Adrenal gland (tissue), 12 donors: ENCODE measurements around the gene PSD2. TPM values are rescaled to one million over a fixed set of nuclear protein-coding genes. Genes with fewer than 3 reads are reported as not detected.

Experiments used
- DNase-seq, 7 donors: peaks; one replicate each; pipeline ENCODE4 v3.0.0-alpha.2; 2019 to 2020
- H3K27ac ChIP-seq, 5 donors: fragments of 200-600 bp; sonication (generic) in 4 of 5; 1 replicate in 3 of 5; 2 replicates in 2 of 5; pipeline versions ENCODE4 v1.5.1 to v1.8.0; 2016 to 2020; ENCODE audit warnings: mild to moderate bottlenecking in 1 of 5
- H3K27me3 ChIP-seq: fragments of 200-600 bp; 2 replicates; pipeline ENCODE4 v1.8.0; 2021
- H3K36me3 ChIP-seq, 2 donors: fragments of 200-600 bp; replicated peaks in 1 of 2; 1 replicate in 1 of 2; 2 replicates in 1 of 2; pipeline versions ENCODE4 v1.5.1 to v1.8.0; 2018 to 2022
- H3K4me1 ChIP-seq, 2 donors: fragments of 200-600 bp; replicated peaks in 1 of 2; 1 replicate in 1 of 2; 2 replicates in 1 of 2; pipeline versions ENCODE4 v1.5.1 to v1.8.0; 2018 to 2021
- H3K4me3 ChIP-seq, 4 donors: fragments of 200-600 bp; sonication (generic) in 3 of 4; one replicate each; pipeline ENCODE4 v1.5.1; 2016 to 2018
- H3K9me3 ChIP-seq, 3 donors: fragments of 200-600 bp; sonication (generic) in 1 of 3; replicated peaks in 1 of 3; 1 replicate in 2 of 3; 2 replicates in 1 of 3; pipeline versions ENCODE4 v1.5.1 to v1.8.0; 2016 to 2021
- POLR2A ChIP-seq, 2 donors: fragments of 450-650 bp; IDR thresholded peaks; one replicate each; pipeline ENCODE4 v1.6.1; 2017; ENCODE audit warnings: antibody characterized with exemption in 2 of 2, mild to moderate bottlenecking in 2 of 2, moderate library complexity in 1 of 2
- WGBS, 4 donors: extraction: QIAGEN DNeasy Blood & Tissue Kit in 2 of 4; methylation state at CpG; one replicate each; pipeline versions ENCODE4 v1.1.5 to v1.1.7; 2013 to 2017; 5-methylcytosine and 5-hydroxymethylcytosine counted together
- intact Hi-C, 2 donors: fragments of 100-400 bp; cut with DNase I; formaldehyde crosslinking; loops; one replicate each; pipeline versions ENCODE4 v1.14.1 to v1.15.0; 2022 to 2023
- polyA plus RNA-seq, 3 donors: library from polyadenylated mRNA; stranded (reverse); fragments of 200-250 nt in 2 of 3; fragments of 350-450 nt in 1 of 3; fragmentation: Illumina TruSeq in 1 of 3; extraction: RNeasy Lipid Tissue Mini Kit (QIAGEN cat#74804) in 1 of 3; gene quantifications; one replicate each; pipeline ENCODE4 v1.2.3, GENCODE V29; 2013 to 2014
- total RNA-seq, 9 donors: library from RNA; depleted of rRNA in 4 of 9; stranded (reverse); fragments of >200 nt in 4 of 9; fragments of 120-200 nt in 1 of 9; fragmentation: NEBNext Ultra II Directional in 1 of 9; extraction: Animal tissue kit (Norgen Biotek cat#: 25700) in 1 of 9; gene quantifications; one replicate each; pipeline versions ENCODE4 v1.1.0 to v1.2.4, GENCODE V29; 2013 to 2023
- TF ChIP-seq, protein P1 (sequence below), 6 experiments: fragments of 450-650 bp in 4 of 6; fragments of 200-600 bp in 2 of 6; sonication (generic) in 1 of 6; IDR thresholded peaks; 1 replicate in 5 of 6; 2 replicates in 1 of 6; pipeline versions ENCODE4 v1.5.1 to v1.8.0; 2016 to 2021; ENCODE audit warnings: antibody characterized with exemption in 6 of 6, mild to moderate bottlenecking in 2 of 6, moderate library complexity in 1 of 6
- donor health status: healthy with polysubstance abuse.
- donor health status: Bipolar disorder and iron deficiency.
- donor health status: DM: yes; HTN: yes; CAD: no.
- donor health status: DM: no; HTN: no; CAD: no.
- donor health status: DM: no; HTN: no; CAD: no.
- donor health status: DM: yes; HTN: yes; CAD: no.

The PSD2 gene
- total and polyA plus RNA-seq, 12 donors: 0.11 to 0.46 (median 0.24) TPM; not detected in 5

DNA sequence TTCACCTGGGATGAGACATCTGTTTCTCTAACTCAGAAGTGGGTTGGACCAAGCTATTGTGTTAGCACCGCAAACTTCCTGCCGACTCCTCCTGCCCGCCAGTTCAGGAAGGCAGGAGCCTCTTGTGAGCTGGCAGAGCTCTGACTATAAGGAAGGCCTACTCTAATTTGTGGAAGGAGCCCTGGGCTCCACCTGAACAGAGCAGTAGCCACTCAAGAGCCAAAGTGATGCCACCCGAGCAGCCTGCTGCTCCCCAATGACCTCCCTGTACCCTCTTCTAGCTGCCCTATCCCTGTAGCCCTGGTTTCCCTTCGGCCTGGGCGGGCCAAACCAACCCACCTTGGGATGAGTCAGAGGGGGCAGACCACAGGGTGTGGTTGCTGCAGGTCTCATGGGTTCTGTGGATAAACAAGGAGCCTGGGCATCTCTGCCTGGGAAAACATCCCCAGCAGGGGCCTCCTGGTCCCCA, 81.6 kb downstream of the PSD2 start:
- 76 to 88% (median 83%) methylated on average over 4 to 6 of the region's 6 CpGs for WGBS, 4 donors
- no peak for DNase-seq
- H3K36me3 ChIP-seq: no peaks in the 10 kb centered on the region
- no peaks in the 10 kb centered on the region for H3K27me3 ChIP-seq
- H3K9me3 ChIP-seq: no peaks in the 10 kb centered on the region
- no peak overlapping the region for H3K27ac ChIP-seq
- no peak overlapping the region for H3K4me3 ChIP-seq
- no peak for TF ChIP-seq POLR2A (IDR thresholded peaks at IDR 0.05)
- TF ChIP-seq, protein P1, sequence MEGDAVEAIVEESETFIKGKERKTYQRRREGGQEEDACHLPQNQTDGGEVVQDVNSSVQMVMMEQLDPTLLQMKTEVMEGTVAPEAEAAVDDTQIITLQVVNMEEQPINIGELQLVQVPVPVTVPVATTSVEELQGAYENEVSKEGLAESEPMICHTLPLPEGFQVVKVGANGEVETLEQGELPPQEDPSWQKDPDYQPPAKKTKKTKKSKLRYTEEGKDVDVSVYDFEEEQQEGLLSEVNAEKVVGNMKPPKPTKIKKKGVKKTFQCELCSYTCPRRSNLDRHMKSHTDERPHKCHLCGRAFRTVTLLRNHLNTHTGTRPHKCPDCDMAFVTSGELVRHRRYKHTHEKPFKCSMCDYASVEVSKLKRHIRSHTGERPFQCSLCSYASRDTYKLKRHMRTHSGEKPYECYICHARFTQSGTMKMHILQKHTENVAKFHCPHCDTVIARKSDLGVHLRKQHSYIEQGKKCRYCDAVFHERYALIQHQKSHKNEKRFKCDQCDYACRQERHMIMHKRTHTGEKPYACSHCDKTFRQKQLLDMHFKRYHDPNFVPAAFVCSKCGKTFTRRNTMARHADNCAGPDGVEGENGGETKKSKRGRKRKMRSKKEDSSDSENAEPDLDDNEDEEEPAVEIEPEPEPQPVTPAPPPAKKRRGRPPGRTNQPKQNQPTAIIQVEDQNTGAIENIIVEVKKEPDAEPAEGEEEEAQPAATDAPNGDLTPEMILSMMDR (IDR thresholded peaks at IDR 0.05): no peak
- intact Hi-C loops: no loop called here
- H3K4me1 ChIP-seq: no peaks in the 10 kb centered on the region

DNA sequence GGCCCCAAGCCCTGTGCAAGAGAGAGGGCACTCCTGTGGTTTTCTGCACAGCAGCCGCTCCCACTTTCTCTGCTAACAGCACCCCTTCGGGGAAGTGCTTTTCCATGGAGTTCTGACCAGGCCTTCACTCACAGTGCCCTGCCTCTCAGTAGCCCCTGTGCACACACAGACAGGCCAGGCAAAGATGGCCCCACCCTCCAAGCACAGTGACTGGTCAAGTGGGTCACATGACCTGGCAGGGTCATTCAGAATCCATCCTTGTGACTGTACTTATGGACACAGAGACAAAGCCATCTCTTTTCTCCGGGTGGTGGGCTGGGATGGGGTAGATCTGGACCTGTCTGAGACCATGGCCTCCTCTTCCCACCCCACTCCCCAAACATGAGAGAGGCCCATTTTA, 82.5 kb downstream of the PSD2 start:
- Histone ChIP-seq H3K36me3 (no peaks in the 10 kb centered on the region), H3K9me3 (no peaks in the 10 kb centered on the region), H3K27me3 (no peaks in the 10 kb centered on the region), H3K27ac (no peak overlapping the region), H3K4me3 (no peak overlapping the region), H3K4me1 (no peaks in the 10 kb centered on the region)
- DNase-seq: no peak
- 93 to 100% (median 95%) methylated on average over 3 of the region's 3 CpGs for WGBS, 4 donors
- intact Hi-C loops: no loop called here
- no peak for TF ChIP-seq POLR2A (IDR thresholded peaks at IDR 0.05)

GRCh38 chr5:139880416-139881142, 85.0 kb downstream of the PSD2 start:
- Histone ChIP-seq H3K4me1 (no peaks in the 10 kb centered on the region), H3K27ac (no peak overlapping the region), H3K9me3 (no peaks in the 10 kb centered on the region), H3K36me3 (no peaks in the 10 kb centered on the region), H3K4me3 (no peak overlapping the region), H3K27me3 (no peaks in the 10 kb centered on the region)
- 60 to 88% (median 83%) methylated on average over 6 to 18 of the region's 18 CpGs for WGBS, 4 donors
- intact Hi-C loops: no loop called here
- TF ChIP-seq POLR2A (IDR thresholded peaks at IDR 0.05): no peak
- TF ChIP-seq, protein P1 (IDR thresholded peaks at IDR 0.05): no peak
- DNase-seq: no peak

GRCh38 chr5:139881143-139881733, 85.6 kb downstream of the PSD2 start:
- no peak overlapping the region for H3K27ac ChIP-seq
- no peaks in the 10 kb centered on the region for H3K27me3 ChIP-seq
- intact Hi-C loops: no loop called here
- no peaks in the 10 kb centered on the region for H3K4me1 ChIP-seq
- H3K9me3 ChIP-seq: no peaks in the 10 kb centered on the region
- 85 to 88% (median 86%) methylated on average over 4 to 5 of the region's 5 CpGs for WGBS, 4 donors
- H3K36me3 ChIP-seq: no peaks in the 10 kb centered on the region
- H3K4me3 ChIP-seq: no peak overlapping the region
- no peak for TF ChIP-seq POLR2A (IDR thresholded peaks at IDR 0.05)
- TF ChIP-seq, protein P1 (IDR thresholded peaks at IDR 0.05): no peak
- DNase-seq: no peak
